Upper lobe of left lung (tissue), 4 donors: ENCODE results near the gene ARID1B.

Experiments used
- EP300 ChIP-seq, 4 donors: sonication (generic); formaldehyde crosslinking; IDR thresholded peaks; one replicate each; pipeline ENCODE4 v1.5.1; 2017; ENCODE audit warnings: antibody characterized with exemption in 4 of 4, control low read depth in 2 of 4
- POLR2A ChIP-seq, 4 donors: fragments of 450-650 bp; IDR thresholded peaks; one replicate each; pipeline ENCODE4 v1.5.1; 2016 to 2017; ENCODE audit warnings: antibody characterized with exemption in 4 of 4, mild to moderate bottlenecking in 2 of 4
- TF ChIP-seq, protein P1 (sequence below), 6 experiments: fragments of 450-650 bp in 4 of 6; fragments of 200-600 bp in 2 of 6; sonication (generic) in 2 of 6; IDR thresholded peaks; one replicate each; pipeline ENCODE4 v1.5.1; 2016 to 2019; ENCODE audit warnings: antibody characterized with exemption in 6 of 6

DNA sequence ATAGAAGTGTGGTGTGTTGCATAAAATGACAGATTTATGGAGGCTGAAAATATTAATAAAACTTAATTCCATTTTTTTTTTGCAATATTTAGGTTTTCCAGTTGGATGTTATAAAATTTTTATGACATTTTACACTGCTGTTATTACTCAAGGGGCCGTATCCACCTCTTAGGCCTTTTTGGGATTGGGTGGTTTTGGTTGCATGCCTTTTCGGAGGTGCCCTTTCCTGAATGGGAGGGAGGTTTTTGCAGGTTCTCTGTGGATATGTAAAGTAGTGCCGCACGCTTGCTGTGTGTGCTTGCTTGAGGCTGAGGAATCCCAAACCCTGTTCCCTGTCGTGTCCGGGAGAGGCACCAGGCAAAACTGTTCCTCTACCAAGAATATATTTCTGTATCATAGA lies 6.8 kb downstream of the ARID1B start:
- TF ChIP-seq, protein P1, sequence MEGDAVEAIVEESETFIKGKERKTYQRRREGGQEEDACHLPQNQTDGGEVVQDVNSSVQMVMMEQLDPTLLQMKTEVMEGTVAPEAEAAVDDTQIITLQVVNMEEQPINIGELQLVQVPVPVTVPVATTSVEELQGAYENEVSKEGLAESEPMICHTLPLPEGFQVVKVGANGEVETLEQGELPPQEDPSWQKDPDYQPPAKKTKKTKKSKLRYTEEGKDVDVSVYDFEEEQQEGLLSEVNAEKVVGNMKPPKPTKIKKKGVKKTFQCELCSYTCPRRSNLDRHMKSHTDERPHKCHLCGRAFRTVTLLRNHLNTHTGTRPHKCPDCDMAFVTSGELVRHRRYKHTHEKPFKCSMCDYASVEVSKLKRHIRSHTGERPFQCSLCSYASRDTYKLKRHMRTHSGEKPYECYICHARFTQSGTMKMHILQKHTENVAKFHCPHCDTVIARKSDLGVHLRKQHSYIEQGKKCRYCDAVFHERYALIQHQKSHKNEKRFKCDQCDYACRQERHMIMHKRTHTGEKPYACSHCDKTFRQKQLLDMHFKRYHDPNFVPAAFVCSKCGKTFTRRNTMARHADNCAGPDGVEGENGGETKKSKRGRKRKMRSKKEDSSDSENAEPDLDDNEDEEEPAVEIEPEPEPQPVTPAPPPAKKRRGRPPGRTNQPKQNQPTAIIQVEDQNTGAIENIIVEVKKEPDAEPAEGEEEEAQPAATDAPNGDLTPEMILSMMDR (IDR thresholded peaks at IDR 0.05) = no peak
- TF ChIP-seq POLR2A (IDR thresholded peaks at IDR 0.05) (no peak), EP300 (IDR thresholded peaks at IDR 0.05) (no peak)
